A673 (cell line): ENCODE data around the gene CCNYL1. TPM values are rescaled to one million over a fixed set of nuclear protein-coding genes. Genes with fewer than 3 reads are reported as not detected.

ENCODE experiments used
- BruUV-seq: library from RNA; stranded (reverse); fragments of 400-500 nt; replicated peaks from 2 replicates; lab custom pipeline; 2021; lab: Mats Ljungman, UMichigan
- CTCF ChIA-PET: fragments of 300-600 bp; sonication (Branson Sonifier 250); formaldehyde crosslinking; loops from one replicate; lab custom pipeline; 2022; ENCODE audit warnings: antibody characterized with exemption; lab: Charles Lee
- POLR2A ChIA-PET: fragments of 300-600 bp; sonication (Branson Sonifier 250); formaldehyde crosslinking; loops from one replicate; lab custom pipeline; 2022; ENCODE audit warnings: antibody characterized with exemption; ENCODE audit not compliant: low non-redundant PET; lab: Charles Lee
- DNase-seq: peaks from one replicate; pipeline ENCODE4 v3.0.0-alpha.2; 2015; ENCODE audit warnings: low spot score
- H3K27ac ChIP-seq: fragments of 200-600 bp; sonication (generic); 2 replicates; pipeline ENCODE4 v1.5.1; 2016; ENCODE audit warnings: mixed run types, low read depth, mild to moderate bottlenecking, mixed read lengths, antibody characterized with exemption, low read length; ENCODE audit not compliant: poor library complexity, severe bottlenecking
- H3K27me3 ChIP-seq: fragments of 200-600 bp; sonication (generic); replicated peaks from 2 replicates; pipeline ENCODE4 v1.6.1; 2017; ENCODE audit warnings: mixed run types, low read depth, mild to moderate bottlenecking, mixed read lengths, antibody characterized with exemption, low read length; ENCODE audit not compliant: insufficient read depth, poor library complexity
- H3K36me3 ChIP-seq: fragments of 200-600 bp; sonication (generic); 2 replicates; pipeline ENCODE4 v1.6.1; 2016; ENCODE audit warnings: mixed run types, mild to moderate bottlenecking, mixed read lengths, antibody characterized with exemption, low read length; ENCODE audit not compliant: insufficient read depth, poor library complexity, severe bottlenecking
- H3K4me1 ChIP-seq: fragments of 200-600 bp; sonication (generic); 2 replicates; pipeline ENCODE4 v1.6.1; 2017; ENCODE audit warnings: mixed run types, mild to moderate bottlenecking, mixed read lengths, antibody characterized with exemption, low read length; ENCODE audit not compliant: insufficient read depth, poor library complexity, severe bottlenecking
- H3K4me3 ChIP-seq: fragments of 200-600 bp; sonication (generic); 2 replicates; pipeline ENCODE4 v1.5.1; 2016; ENCODE audit warnings: low read depth, mixed run types, mild to moderate bottlenecking, mixed read lengths, low read length; ENCODE audit not compliant: poor library complexity, severe bottlenecking
- H3K9me3 ChIP-seq: fragments of 200-600 bp; sonication (generic); 2 replicates; pipeline ENCODE4 v1.6.1; 2016; ENCODE audit warnings: mixed run types, low read depth, mild to moderate bottlenecking, mixed read lengths, antibody characterized with exemption, low read length; ENCODE audit not compliant: poor library complexity, severe bottlenecking
- CTCF ChIP-seq: fragments of 300-800, 200-600 bp; sonication (generic); conservative IDR thresholded peaks from 2 replicates; pipeline ENCODE4 v1.5.1; 2017; ENCODE audit warnings: low read depth, mild to moderate bottlenecking, antibody characterized with exemption, low read length, moderate library complexity, mixed read lengths
- EZH2 ChIP-seq: fragments of 200-600 bp; sonication (generic); IDR thresholded peaks from 2 replicates; pipeline ENCODE4 v1.6.1; 2017; ENCODE audit warnings: borderline replicate concordance, low read depth, mild to moderate bottlenecking, mixed read lengths, antibody characterized with exemption, low read length; ENCODE audit not compliant: poor library complexity, severe bottlenecking
- intact Hi-C: fragments of 100-400 bp; cut with micrococcal nuclease; formaldehyde crosslinking; loops from one replicate; pipeline ENCODE4 v1.10.0; 2022; ENCODE audit not compliant: unreplicated experiment
- total RNA-seq: library from RNA; stranded (reverse); gene quantifications from 2 replicates; pipeline ENCODE4 v1.2.3, GENCODE V29; 2021

CCNYL1 gene
- total RNA-seq, 1 experiment from 2014 or later, result 12.8 TPM

GRCh38 chr2:207777124-207777523 is 65.7 kb downstream of the CCNYL1 start:
- no peak for TF ChIP-seq EZH2
- TF ChIP-seq CTCF, result no peak
- no peaks in the 10 kb centered on the region for H3K36me3 ChIP-seq
- no peak overlapping the region for H3K4me3 ChIP-seq
- CTCF ChIA-PET, result no interaction called here
- no TSS peak for BruUV-seq
- no peaks in the 10 kb centered on the region for H3K27me3 ChIP-seq
- peaks cover 3% of the 10 kb centered on the region for H3K4me1 ChIP-seq
- H3K9me3 ChIP-seq, result no peaks in the 10 kb centered on the region
- no peak overlapping the region for H3K27ac ChIP-seq
- intact Hi-C loops, result no loop called here
- POLR2A ChIA-PET, result interaction anchor here (0.6 kb wide), 1 partner anchor 247 kb away, joined by 14 read pairs; the partner anchor contains the start of gene CREB1
- no peak for DNase-seq

- no peak for DNase-seq
- TF ChIP-seq CTCF, result no peak
- no peak for TF ChIP-seq EZH2
- Histone ChIP-seq H3K36me3 (no peaks in the 10 kb centered on the region), H3K27ac (no peak overlapping the region), H3K4me3 (no peak overlapping the region), H3K4me1 (no peaks in the 10 kb centered on the region), H3K27me3 (no peaks in the 10 kb centered on the region), H3K9me3 (no peaks in the 10 kb centered on the region)
- BruUV-seq, result no TSS peak
- ChIA-PET CTCF (no interaction called here), POLR2A (no interaction called here)
- intact Hi-C loops, result no loop called here
Observed at GRCh38 chr2:207778298-207778882, 67.0 kb downstream of the CCNYL1 start.

- intact Hi-C loops, result no loop called here
- Histone ChIP-seq H3K27ac (no peak overlapping the region), H3K36me3 (no peaks in the 10 kb centered on the region), H3K27me3 (no peaks in the 10 kb centered on the region), H3K4me3 (no peak overlapping the region), H3K4me1 (no peaks in the 10 kb centered on the region), H3K9me3 (no peaks in the 10 kb centered on the region)
- CTCF ChIA-PET, result no interaction called here
- POLR2A ChIA-PET, result no interaction called here
- TF ChIP-seq EZH2, result no peak
- TF ChIP-seq CTCF, result no peak
- no TSS peak for BruUV-seq
- DNase-seq, result no peak
Observed at GRCh38 chr2:207779523-207779922, 68.1 kb downstream of the CCNYL1 start.
